Fibroblast of lung (primary cell): ENCODE results near the gene RNF41. TPM values are rescaled to one million over a fixed set of nuclear protein-coding genes. Genes with fewer than 3 reads are reported as not detected.

ENCODE experiments used
- DNase-seq, 2 donors: peaks; one replicate each; pipeline versions ENCODE4 v3.0.0 to v3.0.0-alpha.2; 2010; ENCODE audit warnings: low read depth in 2 of 2
- H2AFZ ChIP-seq: 2 replicates; pipeline ENCODE4 v1.5.1; 2012; ENCODE audit warnings: low read length, control low read depth, inconsistent platforms
- H3K27ac ChIP-seq: 2 replicates; pipeline ENCODE4 v1.5.1; 2011; ENCODE audit warnings: low read length, control low read depth; ENCODE audit not compliant: insufficient read depth
- H3K27me3 ChIP-seq: 2 replicates; pipeline ENCODE4 v1.5.1; 2011; ENCODE audit warnings: mild to moderate bottlenecking, low read length; ENCODE audit not compliant: control insufficient read depth, insufficient read depth
- H3K36me3 ChIP-seq: 2 replicates; pipeline ENCODE4 v1.5.1; 2011; ENCODE audit warnings: low read length; ENCODE audit not compliant: control insufficient read depth, insufficient read depth
- H3K4me1 ChIP-seq: 2 replicates; pipeline ENCODE4 v1.5.1; 2011; ENCODE audit warnings: low read length; ENCODE audit not compliant: control insufficient read depth, insufficient read depth; ENCODE audit errors: extremely low read depth
- H3K4me2 ChIP-seq: 2 replicates; pipeline ENCODE4 v1.5.1; 2011; ENCODE audit warnings: low read length, control low read depth; ENCODE audit not compliant: insufficient read depth; ENCODE audit errors: extremely low read depth
- H3K4me3 ChIP-seq, 4 experiments: fragments of 200-600 bp in 1 of 4; sonication (generic) in 1 of 4; replicated peaks in 1 of 4; 2 replicates each; pipeline ENCODE4 v1.5.1; 2011 to 2016; ENCODE audit warnings: low read length in 4 of 4, low read depth in 3 of 4, mild to moderate bottlenecking in 3 of 4, control low read depth in 2 of 4, inconsistent platforms in 1 of 4, mixed read lengths in 1 of 4; ENCODE audit not compliant: insufficient read depth in 1 of 4; ENCODE audit errors: control extremely low read depth in 1 of 4
- H3K79me2 ChIP-seq: 2 replicates; pipeline ENCODE4 v1.5.1; 2012; ENCODE audit warnings: mild to moderate bottlenecking, low read length, inconsistent platforms; ENCODE audit not compliant: control insufficient read depth, insufficient read depth
- H3K9ac ChIP-seq: 2 replicates; pipeline ENCODE4 v1.5.1; 2011; ENCODE audit warnings: mild to moderate bottlenecking, low read length, control low read depth; ENCODE audit not compliant: insufficient read depth
- H3K9me3 ChIP-seq: 2 replicates; pipeline ENCODE4 v1.5.1; 2012; ENCODE audit warnings: low read depth, low read length; ENCODE audit not compliant: control insufficient read depth, insufficient read depth
- H4K20me1 ChIP-seq: 2 replicates; pipeline ENCODE4 v1.5.1; 2011; ENCODE audit warnings: low read length; ENCODE audit not compliant: control insufficient read depth, insufficient read depth; ENCODE audit errors: extremely low read depth
- EZH2 ChIP-seq: IDR thresholded peaks from 2 replicates; pipeline ENCODE4 v1.5.1; 2012; ENCODE audit warnings: low read length, control low read depth, mild to moderate bottlenecking; ENCODE audit errors: missing control alignments
- polyA plus RNA-seq, 2 donors: library from polyadenylated mRNA; depleted of rRNA in 1 of 2; stranded (reverse) in 1 of 2; unstranded in 1 of 2; fragments of >200 nt; gene quantifications; 2 replicates each; pipeline ENCODE4 v1.2.1, GENCODE V29; 2011 to 2012; ENCODE audit warnings: missing spikeins in 1 of 2
- total RNA-seq: library from RNA; depleted of rRNA; stranded (reverse); fragments of >200 nt; gene quantifications from 2 replicates; pipeline ENCODE4 v1.2.1, GENCODE V29; 2014
- TF ChIP-seq, protein P1 (sequence below), 2 donors: IDR thresholded peaks in 1 of 2; conservative IDR thresholded peaks in 1 of 2; 1 replicate in 1 of 2; 2 replicates in 1 of 2; pipeline ENCODE4 v1.5.1; 2011 to 2012; ENCODE audit warnings: low read length in 2 of 2, control low read depth in 1 of 2, inconsistent platforms in 1 of 2, low read depth in 1 of 2, mild to moderate bottlenecking in 1 of 2

RNF41 gene
- total and polyA plus RNA-seq, 2 donors (not counting 1 experiment from before 2014, with no cell fraction given) = 99.7 to 199 TPM

DNA sequence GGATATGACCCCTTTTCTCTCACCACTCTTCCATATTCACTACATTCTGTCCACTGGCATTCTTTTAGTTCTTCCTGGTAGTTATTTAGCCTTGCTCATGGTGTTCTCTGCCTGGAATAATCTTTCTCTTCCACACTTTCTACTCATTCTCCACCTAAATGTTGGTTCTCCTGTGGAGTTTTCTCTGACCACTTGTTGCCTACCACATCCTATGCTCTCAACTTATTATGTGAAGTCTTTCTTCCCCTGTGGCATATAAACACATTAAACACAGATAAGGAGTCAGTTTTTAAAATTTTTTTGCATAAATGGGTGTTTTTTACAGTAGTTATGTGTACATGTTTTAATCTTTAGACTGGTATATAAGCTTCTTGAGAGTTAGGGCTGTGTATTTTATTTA is 29.1 kb downstream of the RNF41 start:
- Histone ChIP-seq H3K4me3 (no peak overlapping the region), H3K27ac (no peak overlapping the region), H4K20me1 (no peaks in the 10 kb centered on the region), H3K9me3 (no peaks in the 10 kb centered on the region), H3K9ac (no peak overlapping the region), H3K79me2 (peaks cover 15% of the 10 kb centered on the region), H3K36me3 (no peaks in the 10 kb centered on the region), H3K4me2 (no peak overlapping the region), H2AFZ (peak overlapping the region; percentile 13), H3K27me3 (no peaks in the 10 kb centered on the region), H3K4me1 (peaks cover 4% of the 10 kb centered on the region)
- TF ChIP-seq, protein P1, sequence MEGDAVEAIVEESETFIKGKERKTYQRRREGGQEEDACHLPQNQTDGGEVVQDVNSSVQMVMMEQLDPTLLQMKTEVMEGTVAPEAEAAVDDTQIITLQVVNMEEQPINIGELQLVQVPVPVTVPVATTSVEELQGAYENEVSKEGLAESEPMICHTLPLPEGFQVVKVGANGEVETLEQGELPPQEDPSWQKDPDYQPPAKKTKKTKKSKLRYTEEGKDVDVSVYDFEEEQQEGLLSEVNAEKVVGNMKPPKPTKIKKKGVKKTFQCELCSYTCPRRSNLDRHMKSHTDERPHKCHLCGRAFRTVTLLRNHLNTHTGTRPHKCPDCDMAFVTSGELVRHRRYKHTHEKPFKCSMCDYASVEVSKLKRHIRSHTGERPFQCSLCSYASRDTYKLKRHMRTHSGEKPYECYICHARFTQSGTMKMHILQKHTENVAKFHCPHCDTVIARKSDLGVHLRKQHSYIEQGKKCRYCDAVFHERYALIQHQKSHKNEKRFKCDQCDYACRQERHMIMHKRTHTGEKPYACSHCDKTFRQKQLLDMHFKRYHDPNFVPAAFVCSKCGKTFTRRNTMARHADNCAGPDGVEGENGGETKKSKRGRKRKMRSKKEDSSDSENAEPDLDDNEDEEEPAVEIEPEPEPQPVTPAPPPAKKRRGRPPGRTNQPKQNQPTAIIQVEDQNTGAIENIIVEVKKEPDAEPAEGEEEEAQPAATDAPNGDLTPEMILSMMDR (conservative IDR thresholded peaks at IDR 0.05 in 1 of 2, IDR thresholded peaks at IDR 0.05 in 1 of 2; ENCODE audit: low read depth in 1 of 2, low read length in 2 of 2) = no peak
- DNase-seq = no peak

DNA sequence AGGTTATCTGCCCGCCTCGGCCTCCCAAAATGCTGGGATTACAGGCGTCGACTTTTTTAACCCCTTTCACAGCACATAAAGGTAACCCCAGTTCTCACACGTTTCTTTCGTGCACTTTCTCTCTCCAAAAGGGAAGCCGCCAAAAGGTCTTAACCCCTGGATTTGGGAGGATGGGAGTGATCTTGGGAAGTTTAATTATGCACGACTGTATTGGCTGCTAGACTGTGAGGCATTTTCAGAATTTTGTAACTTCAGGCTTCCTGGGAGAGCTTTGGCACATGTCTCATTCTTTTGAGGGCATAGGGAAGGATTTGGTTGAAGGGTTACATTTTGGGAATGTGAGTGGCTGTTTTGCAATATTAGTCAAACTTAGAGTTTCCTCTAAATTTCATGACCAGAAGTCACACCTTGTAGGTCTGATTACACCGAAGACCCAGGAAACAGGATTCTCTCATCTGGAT is 31.0 kb downstream of the RNF41 start:
- H4K20me1 ChIP-seq = no peaks in the 10 kb centered on the region
- H3K27me3 ChIP-seq = no peaks in the 10 kb centered on the region
- no peak overlapping the region for H3K9ac ChIP-seq
- H3K4me3 ChIP-seq = peak overlapping the region in 2 of 4 experiments; percentile 90 to 91
- peak overlapping the region; percentile 32 for H3K4me2 ChIP-seq
- no peak for TF ChIP-seq EZH2
- TF ChIP-seq, protein P1 (conservative IDR thresholded peaks at IDR 0.05 in 1 of 2, IDR thresholded peaks at IDR 0.05 in 1 of 2; ENCODE audit: low read depth in 1 of 2, low read length in 2 of 2) = no peak
- no peak overlapping the region for H3K27ac ChIP-seq
- no peaks in the 10 kb centered on the region for H3K9me3 ChIP-seq
- H3K4me1 ChIP-seq = peaks cover 5% of the 10 kb centered on the region
- no peaks in the 10 kb centered on the region for H3K36me3 ChIP-seq
- H2AFZ ChIP-seq = peak overlapping the region; percentile 30
- H3K79me2 ChIP-seq = peaks cover 30% of the 10 kb centered on the region
- DNase-seq = peak in 1 of 2 donors; percentile 21

DNA sequence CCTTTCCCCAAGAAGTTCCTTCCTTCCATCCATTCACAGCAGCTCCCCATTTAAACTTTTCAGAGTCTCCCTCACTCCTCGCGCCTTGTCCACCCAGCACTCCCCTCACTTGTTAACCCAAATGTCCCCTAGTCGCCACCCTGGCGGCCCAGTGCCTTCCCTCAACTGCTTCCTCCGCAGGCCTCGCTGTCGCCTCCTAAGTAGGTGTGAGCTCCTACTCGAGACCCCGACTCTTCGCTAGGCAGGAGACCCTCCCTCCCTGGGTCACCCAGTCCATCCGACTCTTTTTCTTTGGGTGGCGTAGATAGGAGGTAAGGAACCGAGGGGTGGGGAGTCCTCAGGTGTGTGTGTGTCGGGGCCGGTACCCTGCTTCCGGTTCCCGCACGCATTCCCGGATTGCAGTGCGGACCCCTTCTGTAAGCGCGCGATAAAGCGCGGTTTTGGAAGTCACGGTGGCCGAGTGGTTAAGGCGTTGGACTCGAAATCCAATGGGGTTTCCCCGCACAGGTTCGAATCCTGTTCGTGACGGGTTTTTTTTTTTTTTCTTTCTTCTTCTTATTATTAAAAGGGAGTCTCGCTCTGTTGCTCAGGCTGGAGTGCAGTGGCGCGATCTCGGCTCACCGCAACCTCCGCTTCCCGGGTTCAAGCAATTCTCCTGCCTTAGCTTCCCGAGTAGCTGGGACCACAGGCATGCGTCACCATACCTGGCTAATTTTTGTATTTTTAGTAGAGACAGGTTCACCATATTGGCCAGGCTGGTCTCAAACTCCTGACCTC is 31.6 kb downstream of the RNF41 start:
- H3K4me3 ChIP-seq = peak overlapping the region; percentile 66 to 91 (median 80)
- peaks cover 5% of the 10 kb centered on the region for H3K4me1 ChIP-seq
- H3K9ac ChIP-seq = peak overlapping the region; percentile 54
- peak overlapping the region; percentile 79 for H2AFZ ChIP-seq
- H3K36me3 ChIP-seq = no peaks in the 10 kb centered on the region
- peaks cover 31% of the 10 kb centered on the region for H3K79me2 ChIP-seq
- no peaks in the 10 kb centered on the region for H3K27me3 ChIP-seq
- no peaks in the 10 kb centered on the region for H3K9me3 ChIP-seq
- peak; percentile 73 to 87 for DNase-seq
- TF ChIP-seq, protein P1 (conservative IDR thresholded peaks at IDR 0.05 in 1 of 2, IDR thresholded peaks at IDR 0.05 in 1 of 2; ENCODE audit: low read depth in 1 of 2, low read length in 2 of 2) = peak in 1 of 2 donors; percentile 5
- no peak for TF ChIP-seq EZH2
- no peaks in the 10 kb centered on the region for H4K20me1 ChIP-seq
- H3K27ac ChIP-seq = peak overlapping the region; percentile 87
- peak overlapping the region; percentile 93 for H3K4me2 ChIP-seq
